HL-60/S4 treated with retinoic acid at 250 ng/mL for 4 days and 3 days (cell line): ENCODE results near the gene SLX4IP.

ENCODE experiments used
- in situ Hi-C: fragments of 300-500 bp; cut with MboI; formaldehyde crosslinking; loops from 2 replicates; pipeline ENCODE4 v1.7.0; 2022; ENCODE audit warnings: low sequenced_read_pairs

SLX4IP gene

GRCh38 chr20:10463622-10464021 is 28.5 kb downstream of the SLX4IP start:
- in situ Hi-C loops: loop anchor here (25.0 kb wide), 1 partner anchor 1074 kb away; no protein-coding TSS in a partner anchor

GRCh38 chr20:10465135-10465534 is 30.0 kb downstream of the SLX4IP start:
- in situ Hi-C loops: loop anchor here (25.0 kb wide), 1 partner anchor 1072 kb away; no protein-coding TSS in a partner anchor

- in situ Hi-C loops: loop anchor here (25.0 kb wide), 1 partner anchor 1071 kb away; no protein-coding TSS in a partner anchor
Measured at GRCh38 chr20:10466325-10466724, 31.2 kb downstream of the SLX4IP start.

- in situ Hi-C loops: loop anchor here (25.0 kb wide), 1 partner anchor 1070 kb away; no protein-coding TSS in a partner anchor
Measured at GRCh38 chr20:10466855-10467254, 31.8 kb downstream of the SLX4IP start.

GRCh38 chr20:10467681-10468339 is 32.7 kb downstream of the SLX4IP start:
- in situ Hi-C loops: loop anchor here (25.0 kb wide), 1 partner anchor 1069 kb away; no protein-coding TSS in a partner anchor

- in situ Hi-C loops: loop anchor here (25.0 kb wide), 1 partner anchor 1069 kb away; no protein-coding TSS in a partner anchor
Measured at GRCh38 chr20:10468340-10468845, 33.3 kb downstream of the SLX4IP start.

GRCh38 chr20:10469056-10469455 is 34.0 kb downstream of the SLX4IP start:
- in situ Hi-C loops: loop anchor here (25.0 kb wide), 1 partner anchor 1068 kb away; no protein-coding TSS in a partner anchor

- in situ Hi-C loops: loop anchor here (25.0 kb wide), 1 partner anchor 1068 kb away; no protein-coding TSS in a partner anchor
Measured at GRCh38 chr20:10469599-10469998, 34.5 kb downstream of the SLX4IP start.

- in situ Hi-C loops: loop anchor here (25.0 kb wide), 1 partner anchor 1067 kb away; no protein-coding TSS in a partner anchor
Measured at GRCh38 chr20:10470276-10470675, 35.2 kb downstream of the SLX4IP start.

GRCh38 chr20:10472871-10473270 is 37.8 kb downstream of the SLX4IP start:
- in situ Hi-C loops: loop anchor here (25.0 kb wide), 1 partner anchor 1064 kb away; no protein-coding TSS in a partner anchor

GRCh38 chr20:10474606-10475184 is 39.6 kb downstream of the SLX4IP start:
- in situ Hi-C loops: loop anchor here (25.0 kb wide), 1 partner anchor 1063 kb away; no protein-coding TSS in a partner anchor

GRCh38 chr20:10475225-10475624 is 40.1 kb downstream of the SLX4IP start:
- in situ Hi-C loops: no loop called here

- in situ Hi-C loops: no loop called here
Measured at GRCh38 chr20:10476319-10476724, 41.2 kb downstream of the SLX4IP start.

- in situ Hi-C loops: no loop called here
Measured at GRCh38 chr20:10478205-10478604, 43.1 kb downstream of the SLX4IP start.

- in situ Hi-C loops: no loop called here
Measured at GRCh38 chr20:10478930-10479329, 43.8 kb downstream of the SLX4IP start.

- in situ Hi-C loops: no loop called here
Measured at GRCh38 chr20:10481676-10482075, 46.6 kb downstream of the SLX4IP start.

- in situ Hi-C loops: no loop called here
Measured at GRCh38 chr20:10483691-10484090, 48.6 kb downstream of the SLX4IP start.

GRCh38 chr20:10487142-10488136 is 52.3 kb downstream of the SLX4IP start:
- in situ Hi-C loops: no loop called here

GRCh38 chr20:10488534-10488933 is 53.4 kb downstream of the SLX4IP start:
- in situ Hi-C loops: no loop called here

GRCh38 chr20:10489853-10490252 is 54.7 kb downstream of the SLX4IP start:
- in situ Hi-C loops: no loop called here
